GM18520 (cell line): ENCODE measurements around the gene BICRAL.
"Not testable (repeated sequence)": the region's sequence is repeated elsewhere in the genome, so short reads cannot be mapped to it uniquely, and the experiment has no call there.

Experiments used
- ATAC-seq: cut with Tn5 transposase; IDR thresholded peaks from one replicate; pipeline ENCODE4 v1.9.1; 2021; ENCODE audit not compliant: unreplicated experiment

The BICRAL gene

DNA sequence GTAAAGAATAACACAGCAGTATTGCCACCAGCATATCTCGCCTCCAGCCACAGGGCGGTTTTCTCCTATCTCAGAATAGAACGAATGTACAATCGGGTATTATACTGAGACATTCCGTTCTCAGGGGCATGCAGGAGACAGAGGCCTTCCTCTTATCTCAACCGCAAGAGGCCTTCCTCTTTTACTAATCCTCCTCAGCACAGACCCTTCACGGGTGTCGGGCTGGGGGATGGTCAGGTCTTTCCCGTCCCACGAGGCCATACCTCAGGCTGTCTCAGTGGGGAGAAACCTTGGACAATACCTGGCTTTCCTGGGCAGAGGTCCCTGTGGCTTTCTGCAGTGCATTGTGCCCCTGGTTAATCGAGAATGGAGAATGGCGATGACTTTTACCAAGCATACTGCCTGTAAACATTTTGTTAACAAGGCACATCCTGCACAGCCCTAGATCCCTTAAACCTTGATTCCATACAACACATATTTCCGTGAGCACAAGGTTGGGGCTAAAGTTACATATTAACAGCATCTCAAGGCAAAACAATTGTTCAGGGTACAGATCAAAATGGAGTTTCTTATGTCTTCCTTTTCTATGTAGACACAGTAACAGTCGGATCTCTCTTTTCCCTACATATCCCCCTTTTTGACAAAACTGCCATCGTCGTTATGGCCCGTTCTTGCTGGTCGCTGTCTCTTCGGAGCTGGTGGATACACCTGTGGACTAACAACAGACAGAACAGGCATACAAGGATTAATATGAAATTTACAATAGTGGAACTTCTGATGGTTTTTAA lies 112.4 kb downstream of the BICRAL start:
- ATAC-seq, result not testable (repeated sequence)

DNA sequence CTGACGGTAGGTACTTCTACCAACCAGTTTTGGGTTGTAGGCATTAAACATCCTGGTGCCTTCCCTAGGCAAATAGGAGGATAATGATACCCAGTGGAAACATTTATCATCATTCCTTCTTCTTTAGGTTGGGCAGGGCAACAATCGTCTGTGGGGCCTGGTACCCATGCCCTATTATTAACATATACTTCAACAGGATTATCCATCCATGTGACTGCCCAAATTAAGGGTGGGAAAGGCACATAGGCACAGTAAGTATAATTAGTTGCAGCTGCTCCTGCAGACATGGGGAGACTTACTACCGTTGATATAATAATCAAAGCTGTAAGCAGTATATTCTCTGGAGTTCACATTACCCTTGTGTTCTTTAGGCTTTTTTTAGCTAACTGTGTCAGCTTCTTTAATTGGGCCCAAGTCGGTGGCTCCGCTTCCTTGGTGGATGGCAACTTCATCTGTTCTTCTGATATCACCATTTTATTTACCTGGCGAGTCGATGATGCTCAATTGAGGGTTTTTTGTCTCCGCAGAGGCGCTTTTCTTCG lies 114.4 kb downstream of the BICRAL start:
- ATAC-seq, result no peak

DNA sequence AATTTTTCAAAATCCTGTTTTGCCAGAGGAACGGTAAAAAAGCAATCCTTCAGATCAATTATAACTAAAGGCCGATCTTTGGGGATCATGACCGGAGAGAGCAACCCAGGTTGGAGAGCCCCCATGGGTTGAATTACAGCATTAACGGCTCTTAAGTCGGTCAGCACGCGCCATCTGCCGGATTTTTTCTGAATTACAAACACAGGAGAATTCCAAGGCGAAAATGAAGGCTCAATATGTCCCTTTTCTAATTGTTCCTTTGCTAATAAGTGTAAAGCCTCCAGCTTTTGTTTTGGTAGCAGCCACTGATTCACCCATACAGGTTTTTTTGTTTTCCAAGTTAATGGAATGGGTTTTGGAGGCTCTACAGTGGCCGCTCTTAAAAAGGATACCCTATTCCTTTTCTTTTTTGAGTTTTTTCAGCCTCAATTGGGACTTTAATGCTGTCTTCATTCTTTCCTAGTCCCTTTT lies 117.1 kb downstream of the BICRAL start:
- ATAC-seq, result no peak

DNA sequence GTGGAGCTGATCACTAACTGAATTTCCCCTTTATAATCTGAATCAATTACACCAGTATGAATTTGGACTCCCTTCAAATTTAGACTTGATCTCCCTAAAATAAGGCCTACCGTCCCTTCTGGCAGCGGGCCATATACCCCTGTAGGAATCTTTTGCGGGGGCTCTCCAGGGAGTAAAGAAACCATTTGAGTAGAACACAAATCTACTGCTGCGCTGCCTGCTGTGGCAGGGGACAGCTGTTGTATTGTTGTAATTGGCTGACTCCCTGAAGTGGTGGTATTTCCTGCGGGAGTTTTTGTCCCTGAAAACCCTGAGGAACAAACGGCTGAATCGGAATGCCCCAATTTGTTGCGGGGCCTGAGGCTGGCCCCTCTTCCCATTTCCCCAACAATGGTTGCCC lies 118.0 kb downstream of the BICRAL start:
- ATAC-seq, result no peak

DNA sequence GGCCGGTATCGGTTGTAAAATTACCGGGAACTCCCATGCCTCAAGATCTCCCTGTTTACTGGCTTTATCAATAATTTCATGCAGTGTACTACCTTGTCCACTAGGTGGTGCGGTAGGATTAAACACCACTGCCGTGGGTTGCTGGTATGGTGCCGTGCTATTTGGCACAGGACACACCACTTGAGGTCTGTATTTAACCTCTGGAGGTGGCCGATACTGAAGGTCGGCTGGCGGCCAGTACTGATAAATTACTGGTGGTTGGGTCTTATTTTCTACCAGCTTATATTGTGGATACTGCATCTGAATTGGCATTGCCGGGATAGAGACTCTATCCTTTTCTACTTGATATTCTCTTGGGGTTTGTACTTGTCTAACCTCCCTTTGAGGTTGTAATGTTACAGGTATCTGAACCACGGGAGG lies 119.7 kb downstream of the BICRAL start:
- ATAC-seq, result peak; percentile 53

DNA sequence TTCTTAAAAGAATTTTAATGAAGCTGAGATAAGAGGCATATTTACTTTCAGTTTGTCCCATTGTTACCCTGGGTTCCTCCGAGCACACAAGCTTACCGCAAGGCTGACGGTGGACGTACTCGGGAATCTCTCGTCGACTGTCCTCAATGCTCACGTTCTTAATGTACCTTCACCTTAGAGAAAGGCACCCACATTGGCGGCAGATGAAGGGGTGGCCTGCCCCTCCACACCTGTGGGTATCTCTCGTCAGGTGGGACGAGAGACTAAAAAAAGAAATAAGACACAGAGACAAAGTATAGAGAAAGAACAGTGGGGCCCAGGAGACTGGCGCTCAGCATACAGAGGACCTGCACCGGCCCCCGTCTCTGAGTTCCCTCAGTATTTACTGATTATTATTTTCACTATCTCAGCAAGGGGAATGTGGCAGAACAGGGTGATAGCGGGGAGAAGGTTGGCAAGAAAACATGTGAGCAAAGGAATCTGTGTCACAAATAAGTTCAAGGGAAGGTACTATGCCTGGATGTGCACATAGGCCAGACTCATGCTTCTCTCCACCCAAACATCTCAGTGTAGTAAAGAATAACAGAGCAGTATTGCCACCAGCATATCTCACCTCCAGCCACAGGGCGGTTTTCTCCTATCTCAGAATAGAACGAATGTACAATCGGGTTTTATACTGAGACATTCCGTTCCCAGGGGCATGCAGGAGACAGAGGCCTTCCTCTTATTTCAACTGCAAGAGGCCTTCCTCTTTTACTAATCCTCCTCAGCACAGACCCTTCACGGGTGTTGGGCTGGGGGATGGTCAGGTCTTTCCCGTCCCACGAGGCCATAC lies 120.8 kb downstream of the BICRAL start:
- ATAC-seq, result not testable (repeated sequence)

DNA sequence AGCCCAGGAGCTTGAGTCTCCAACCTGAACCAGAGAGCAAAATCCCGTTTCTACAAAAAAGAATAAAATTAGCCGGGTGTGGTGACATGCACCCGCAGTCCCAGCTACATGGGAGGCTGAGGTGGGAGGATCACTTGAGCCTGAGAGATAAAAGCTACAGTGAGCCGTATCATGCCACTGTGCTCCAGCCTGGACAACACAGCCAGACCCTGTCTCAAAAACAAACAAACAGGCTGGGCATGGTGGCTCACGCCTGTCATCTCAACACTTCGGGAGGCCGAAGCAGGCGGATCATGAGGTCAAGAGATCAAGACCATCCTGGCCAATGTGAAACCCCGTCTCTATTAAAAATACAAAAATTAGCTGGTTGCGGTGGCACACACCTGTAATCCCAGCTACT lies 122.6 kb downstream of the BICRAL start:
- no peak for ATAC-seq

DNA sequence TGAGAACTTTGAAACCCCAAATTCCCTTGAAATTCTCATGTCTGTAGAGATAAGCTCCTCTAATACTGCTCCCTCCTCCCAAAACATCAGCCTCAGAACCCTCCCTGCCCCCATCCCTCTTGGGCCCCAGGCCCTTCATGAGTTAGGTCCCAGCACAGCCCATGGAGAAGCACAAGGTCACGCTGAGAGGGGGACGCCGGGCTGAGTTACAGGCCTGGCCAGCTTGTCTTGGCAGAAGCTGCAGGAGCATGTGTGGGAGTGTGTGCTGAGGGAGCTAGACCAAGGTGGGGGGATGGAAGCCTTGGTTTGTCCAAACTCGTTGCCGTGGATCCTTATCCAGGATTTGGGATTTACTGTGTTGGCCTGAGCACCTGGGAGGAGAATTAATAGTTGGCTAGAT lies 125.5 kb downstream of the BICRAL start:
- ATAC-seq, result no peak

DNA sequence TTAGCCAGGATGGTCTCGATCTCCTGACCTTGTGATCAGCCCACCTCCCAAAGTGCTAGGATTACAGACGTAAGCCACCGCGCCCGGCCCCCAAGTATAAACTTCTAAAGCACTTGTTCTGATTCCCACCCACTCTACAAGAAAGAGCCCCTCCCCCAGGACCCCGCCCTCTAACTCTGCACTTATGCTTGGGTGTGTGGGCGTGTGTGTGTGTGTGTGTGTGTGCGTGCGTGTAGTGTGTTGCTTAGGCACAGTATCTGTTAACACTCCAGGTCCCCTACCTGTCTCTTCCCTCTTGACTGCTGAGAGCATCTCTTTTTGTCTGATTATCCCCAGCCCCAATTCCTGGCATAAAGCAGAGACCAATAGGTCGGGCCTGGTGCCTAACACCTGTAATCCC lies 128.0 kb downstream of the BICRAL start:
- ATAC-seq, result no peak

DNA sequence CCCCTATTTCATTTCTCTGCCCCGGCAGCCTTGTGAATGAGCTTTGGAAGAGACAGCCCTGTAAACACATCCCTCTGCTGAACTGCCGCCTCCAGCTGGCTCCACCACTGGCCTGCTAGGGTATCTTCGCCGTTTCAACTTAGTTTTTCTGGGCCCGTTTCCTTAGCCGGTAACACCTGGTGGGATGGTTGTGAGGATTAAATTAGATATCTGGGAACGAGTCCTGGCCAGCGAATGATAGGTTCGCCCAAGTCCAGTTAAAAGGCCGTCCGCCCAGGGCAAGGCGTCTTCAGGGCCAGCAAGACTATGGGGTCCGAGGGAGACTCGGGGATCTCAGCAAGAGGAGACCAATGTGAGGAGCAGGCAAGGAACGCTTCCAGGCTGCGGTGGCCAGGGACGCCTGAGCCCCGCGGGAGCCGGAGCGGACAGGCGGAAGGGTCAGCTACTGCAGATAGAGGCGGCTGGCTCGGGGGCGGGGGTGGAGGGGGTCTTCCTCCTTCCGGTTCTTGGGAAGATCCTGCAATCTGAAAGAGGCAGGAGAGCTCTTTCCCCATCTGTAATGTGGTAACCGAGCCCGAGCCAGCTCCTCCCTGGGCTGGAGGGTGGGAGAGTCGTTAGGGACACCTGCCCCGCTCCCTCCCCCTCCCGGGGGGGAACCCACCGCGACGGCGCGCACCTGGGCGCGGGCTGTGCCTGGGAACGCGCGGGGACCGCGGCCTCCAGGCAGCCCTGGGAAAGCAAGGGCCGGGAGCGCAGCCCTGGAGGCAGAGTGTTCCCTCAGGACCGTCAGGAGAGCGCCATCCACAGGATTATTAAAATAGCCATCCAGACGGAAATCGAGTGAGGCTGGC lies 129.5 kb downstream of the BICRAL start:
- no peak for ATAC-seq

DNA sequence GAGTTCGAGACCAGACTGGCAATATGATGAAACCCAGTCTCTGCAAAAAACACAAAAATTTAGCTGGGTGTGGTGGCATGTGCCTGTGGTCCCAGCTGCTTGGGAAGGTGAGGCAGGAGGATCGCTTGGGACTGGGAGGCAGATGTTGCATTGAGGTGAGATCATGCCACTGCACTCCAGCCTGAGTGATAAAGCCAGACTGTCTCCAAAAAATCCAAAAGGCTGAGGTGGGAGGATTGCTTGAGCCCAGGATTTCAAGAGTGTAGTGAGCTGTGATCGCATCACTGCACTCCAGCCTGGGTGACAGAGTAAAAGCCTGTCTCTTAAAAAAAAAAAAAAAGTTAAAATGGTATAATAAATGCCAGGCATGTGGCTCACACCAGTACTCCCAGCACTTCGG lies 132.7 kb downstream of the BICRAL start:
- ATAC-seq, result no peak

DNA sequence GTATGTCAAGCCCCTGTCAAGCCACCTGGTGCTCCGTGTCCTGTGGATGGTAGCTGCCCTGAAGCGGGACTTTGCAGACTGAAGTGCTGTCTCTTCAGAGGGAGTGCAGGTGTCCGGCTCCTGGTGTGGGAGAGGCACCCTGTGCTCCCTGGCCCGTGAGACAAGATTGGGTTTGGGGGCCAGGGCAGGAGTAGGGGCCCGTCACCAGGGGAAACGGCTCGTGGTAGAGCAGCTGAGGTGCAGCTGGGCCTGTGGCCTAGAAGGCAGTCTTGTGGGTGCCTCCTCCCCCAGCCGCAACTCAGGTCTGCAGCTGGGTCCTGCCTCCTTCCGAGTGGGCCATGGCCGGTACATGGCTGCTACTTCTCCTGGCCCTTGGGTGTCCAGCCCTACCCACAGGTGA lies 133.9 kb downstream of the BICRAL start, which contains the start of gene PTCRA:
Gene PTCRA (plus strand): TSS at position 322 of the 400 bp plus-strand sequence. CDS start 17 bp downstream, at position 339.
- no peak for ATAC-seq

DNA sequence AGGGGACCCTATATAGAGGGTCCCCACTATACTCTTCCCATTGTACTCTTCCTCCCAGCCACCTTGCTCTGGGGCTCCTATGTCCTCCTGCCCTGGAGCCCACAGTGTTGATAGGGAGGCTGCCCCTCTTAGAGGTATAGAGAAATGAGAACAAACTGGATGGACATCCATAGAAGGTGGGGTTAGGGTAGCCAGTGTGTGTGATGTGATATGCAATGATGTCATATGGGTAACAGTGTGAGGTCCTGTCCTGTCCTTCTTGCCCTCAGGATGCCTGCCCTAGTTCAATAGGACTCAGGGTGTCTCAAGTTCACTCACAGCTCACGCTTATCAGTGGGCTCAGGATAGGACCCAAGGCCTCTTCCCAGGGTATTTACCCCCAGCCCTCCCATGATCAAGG lies 134.4 kb downstream of the BICRAL start:
- ATAC-seq, result no peak
